Measurements from ENCODE around the gene PAX2.

PAX2 gene

DNA sequence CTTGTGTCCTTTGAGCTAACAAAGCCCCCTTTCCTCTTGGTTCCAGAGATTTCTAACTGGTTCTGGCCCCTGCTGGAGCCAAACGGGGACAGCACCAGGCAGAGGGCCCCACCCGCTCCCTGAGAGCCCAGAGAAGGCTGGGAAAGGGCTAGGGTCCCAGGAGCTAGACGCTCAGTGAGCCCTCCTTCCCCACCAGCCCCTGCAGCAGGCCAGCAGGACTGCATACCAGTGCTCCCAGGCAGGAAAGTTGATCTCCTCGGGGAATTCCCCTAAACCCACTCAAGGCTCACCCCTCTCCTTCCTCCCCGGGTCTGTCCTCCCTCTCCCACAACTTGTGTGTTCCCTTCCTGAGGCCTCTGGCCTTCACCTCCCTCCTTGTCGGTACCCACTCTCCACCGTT is 47.7 kb downstream of the PAX2 start:
- DNase-seq: no peak

DNA sequence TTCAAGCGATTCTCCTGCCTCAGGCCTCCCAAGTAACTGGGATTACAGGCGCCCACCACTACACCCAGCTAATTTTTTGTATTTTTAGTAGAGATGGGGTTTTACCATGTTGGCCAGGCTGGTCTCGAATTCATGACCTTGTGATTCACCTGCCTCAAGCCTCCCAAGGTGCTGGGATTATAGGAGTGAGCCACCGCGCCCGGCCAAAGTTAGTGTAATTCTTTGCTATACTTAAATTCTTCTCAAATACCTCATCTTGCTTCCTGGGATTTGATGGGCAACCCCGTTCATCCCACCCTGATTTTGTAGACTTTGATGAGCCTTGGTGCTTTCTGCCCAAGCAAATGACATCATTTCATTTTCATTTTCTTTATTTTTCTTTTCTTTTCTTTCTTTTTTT is 54.5 kb downstream of the PAX2 start:
- DNase-seq: no peak

DNA sequence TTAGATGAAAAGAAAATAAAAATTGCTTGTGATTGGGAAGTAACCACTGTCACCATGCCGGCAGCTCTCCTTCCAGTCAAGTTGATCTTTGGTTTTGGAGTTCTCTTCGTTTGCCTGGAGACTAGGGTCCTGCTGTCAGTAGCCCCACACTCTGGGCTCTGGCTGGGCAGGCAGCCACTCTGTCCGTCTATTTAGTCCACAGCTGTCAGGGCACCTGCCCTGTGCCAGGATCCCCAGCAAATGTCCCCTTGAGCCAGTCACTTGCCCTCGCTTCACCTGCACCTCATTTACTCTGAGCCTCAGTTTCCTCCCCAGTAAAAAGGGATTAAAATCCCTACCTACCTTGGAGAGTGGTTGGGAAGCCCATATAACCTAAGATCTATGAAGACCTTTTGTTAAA is 55.5 kb downstream of the PAX2 start:
- DNase-seq: no peak

DNA sequence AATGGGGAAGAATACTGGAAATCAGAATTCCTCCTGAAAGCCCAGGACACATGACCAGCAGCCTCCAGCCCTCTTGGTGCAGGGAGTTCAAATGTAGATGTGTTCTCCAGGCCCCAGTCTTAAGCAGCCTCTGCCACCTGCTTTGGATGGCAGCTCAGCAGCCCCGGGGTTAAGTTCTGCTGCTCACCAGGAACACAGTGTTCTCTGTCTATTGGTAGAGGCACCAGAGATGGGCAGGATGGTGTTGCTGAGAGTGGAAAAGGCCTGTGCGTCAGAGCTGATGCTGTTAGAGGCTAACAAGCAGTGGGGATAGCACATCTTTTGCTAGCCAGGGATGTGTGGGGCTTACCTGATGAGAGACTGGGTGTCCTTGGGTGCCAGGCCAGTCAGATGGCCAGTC is 56.8 kb downstream of the PAX2 start:
- no peak for DNase-seq

DNA sequence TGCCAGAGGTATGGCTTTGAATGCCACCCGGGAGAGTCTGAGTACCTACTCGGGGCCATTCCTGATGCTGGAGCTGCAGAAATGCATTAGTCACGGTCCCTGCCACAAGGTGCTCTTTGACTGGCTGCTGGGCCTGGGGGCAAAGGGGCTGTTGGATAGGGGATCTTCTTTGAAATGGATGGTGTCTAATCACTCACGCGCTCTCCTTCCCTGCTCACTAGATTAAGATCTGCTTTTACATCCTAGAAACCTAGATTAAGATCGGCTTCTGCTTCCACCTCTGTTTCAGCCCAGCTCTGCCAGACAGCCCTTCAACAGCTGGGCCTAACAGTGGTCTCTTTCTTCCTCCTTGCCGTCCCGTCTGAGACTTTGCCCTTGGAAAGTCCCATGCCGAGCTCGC is 57.2 kb downstream of the PAX2 start:
- no peak for DNase-seq

DNA sequence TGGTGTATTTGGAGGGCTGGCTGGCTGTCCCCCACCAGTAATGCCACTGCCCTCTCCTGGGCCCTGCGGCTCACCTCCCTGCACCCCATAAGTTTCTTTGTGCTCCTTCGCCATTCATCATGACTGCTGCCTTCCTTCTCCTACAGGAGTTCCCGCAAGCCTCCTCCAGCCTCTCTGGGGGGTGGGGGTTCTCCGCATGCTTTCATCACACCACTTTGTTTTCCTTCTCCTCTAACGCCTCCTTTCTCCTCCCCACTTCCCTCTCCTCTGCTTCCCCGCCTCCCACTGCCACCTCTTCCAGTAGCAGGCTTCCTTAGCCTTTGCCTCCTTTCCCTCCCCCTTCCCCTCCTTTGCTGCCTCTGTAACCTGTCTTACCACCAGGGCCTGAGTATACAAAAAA is 58.1 kb downstream of the PAX2 start:
- DNase-seq: no peak

DNA sequence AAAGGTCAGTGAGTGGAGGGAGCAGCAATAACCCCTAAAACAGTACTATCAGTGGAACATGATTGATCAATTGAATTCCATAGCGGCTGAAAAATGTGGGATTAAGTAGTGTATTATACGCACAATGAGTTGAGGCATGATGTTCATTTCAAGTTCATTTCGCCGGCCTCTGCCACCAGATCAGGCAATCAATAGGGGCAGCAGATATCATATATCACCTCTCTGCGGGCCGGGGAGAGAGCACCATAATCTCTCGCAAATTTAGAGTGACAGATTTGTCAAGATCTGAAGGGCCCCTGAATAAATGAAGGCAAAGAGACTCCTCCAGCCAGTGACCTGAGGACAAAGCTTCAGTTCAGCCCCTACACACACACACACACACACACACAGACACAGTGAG is 58.5 kb downstream of the PAX2 start:
- DNase-seq: no peak

DNA sequence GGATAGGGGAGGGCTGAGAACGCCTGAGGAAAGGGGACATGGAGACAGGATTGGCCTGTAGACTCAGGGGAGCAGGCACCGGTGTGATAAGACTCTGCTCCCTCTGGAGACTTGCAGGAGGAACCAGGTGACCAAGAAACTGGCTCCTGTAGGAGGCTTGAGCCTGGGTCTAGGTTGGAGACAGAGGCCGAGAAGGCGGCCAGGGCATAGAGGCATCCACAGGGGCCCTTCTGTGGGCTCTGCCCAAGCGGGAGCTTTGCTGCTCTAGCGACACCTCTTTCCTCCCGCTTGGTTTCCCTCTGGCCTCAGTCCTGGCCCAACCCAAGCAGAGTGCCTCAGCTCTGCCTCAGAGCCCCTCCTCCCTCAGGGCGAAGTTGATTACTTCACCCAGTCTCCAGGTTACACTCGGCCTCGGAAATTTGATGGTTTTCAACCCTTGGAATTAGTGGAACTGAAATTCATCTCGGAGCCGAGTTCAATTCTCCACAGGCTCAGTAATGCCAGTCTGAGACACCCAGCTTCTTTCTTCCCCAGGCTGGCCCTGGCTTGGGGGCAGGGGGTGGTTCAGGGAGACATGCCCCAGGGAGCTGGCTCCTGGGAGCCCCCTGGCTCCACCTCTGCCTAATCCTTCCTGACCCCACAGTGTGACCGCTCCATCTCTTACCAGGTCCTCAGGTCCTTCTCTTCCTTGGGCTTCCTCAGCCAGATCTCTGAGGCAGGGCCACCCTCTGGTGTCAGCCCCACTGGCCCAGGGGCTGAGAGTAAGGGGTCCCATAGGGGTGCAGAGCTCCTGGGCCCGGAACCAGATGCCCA is 60.4 kb downstream of the PAX2 start:
- no peak for DNase-seq

DNA sequence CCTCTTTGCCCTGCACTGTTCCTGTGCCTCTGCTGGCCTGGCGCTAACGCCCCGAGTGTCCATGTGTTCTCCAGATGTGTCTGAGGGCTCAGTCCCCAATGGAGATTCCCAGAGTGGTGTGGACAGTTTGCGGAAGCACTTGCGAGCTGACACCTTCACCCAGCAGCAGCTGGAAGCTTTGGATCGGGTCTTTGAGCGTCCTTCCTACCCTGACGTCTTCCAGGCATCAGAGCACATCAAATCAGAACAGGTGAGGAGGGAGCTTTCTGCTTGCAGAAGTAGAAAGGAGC is 60.9 kb downstream of the PAX2 start:
- no peak for DNase-seq

DNA sequence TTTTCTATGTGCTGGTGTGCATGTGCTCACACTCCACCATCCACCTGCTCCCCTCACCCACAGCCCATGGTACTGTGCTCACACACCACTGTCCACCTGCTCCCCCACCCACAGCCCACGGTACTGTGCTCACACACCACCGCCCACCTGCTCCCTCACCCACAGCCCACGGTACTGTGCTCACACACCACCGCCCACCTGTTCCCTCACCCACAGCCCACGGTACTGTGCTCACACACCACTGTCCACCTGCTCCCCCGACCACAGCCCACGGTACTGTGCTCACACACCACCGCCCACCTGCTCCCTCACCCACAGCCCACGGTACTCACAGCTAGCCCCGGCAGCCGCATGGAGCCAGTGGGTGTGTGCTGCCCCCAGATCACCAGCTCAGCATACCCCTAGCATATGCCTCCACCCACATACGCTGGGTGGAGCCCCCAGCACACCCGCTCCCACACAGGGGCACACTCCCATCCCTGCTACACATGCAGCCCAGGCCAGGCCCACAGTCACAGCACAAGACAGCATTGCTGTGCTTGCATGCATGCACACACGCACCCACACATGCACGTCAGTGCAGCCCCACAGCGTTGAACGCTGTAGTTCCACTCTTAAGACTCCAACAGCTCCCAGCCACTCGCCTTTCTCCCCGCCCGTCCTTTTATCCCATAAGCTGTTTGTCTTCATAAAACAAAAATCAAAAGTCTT is 62.0 kb downstream of the PAX2 start:
- no peak for DNase-seq

DNA sequence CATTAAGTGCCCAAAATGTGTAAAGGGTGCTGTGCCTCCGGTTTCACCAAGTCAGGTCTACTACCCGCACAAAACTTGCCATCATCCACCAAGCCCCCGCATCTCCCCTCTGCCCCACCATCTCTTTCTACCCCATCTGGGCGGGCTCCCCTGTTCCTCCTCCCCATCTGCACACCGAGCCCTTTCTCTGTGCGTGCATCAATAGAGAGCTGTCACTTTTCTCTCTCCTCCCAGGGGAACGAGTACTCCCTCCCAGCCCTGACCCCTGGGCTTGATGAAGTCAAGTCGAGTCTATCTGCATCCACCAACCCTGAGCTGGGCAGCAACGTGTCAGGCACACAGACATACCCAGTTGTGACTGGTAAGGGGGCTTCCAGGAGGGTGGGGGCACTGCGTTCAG is 63.5 kb downstream of the PAX2 start:
- no peak for DNase-seq

DNA sequence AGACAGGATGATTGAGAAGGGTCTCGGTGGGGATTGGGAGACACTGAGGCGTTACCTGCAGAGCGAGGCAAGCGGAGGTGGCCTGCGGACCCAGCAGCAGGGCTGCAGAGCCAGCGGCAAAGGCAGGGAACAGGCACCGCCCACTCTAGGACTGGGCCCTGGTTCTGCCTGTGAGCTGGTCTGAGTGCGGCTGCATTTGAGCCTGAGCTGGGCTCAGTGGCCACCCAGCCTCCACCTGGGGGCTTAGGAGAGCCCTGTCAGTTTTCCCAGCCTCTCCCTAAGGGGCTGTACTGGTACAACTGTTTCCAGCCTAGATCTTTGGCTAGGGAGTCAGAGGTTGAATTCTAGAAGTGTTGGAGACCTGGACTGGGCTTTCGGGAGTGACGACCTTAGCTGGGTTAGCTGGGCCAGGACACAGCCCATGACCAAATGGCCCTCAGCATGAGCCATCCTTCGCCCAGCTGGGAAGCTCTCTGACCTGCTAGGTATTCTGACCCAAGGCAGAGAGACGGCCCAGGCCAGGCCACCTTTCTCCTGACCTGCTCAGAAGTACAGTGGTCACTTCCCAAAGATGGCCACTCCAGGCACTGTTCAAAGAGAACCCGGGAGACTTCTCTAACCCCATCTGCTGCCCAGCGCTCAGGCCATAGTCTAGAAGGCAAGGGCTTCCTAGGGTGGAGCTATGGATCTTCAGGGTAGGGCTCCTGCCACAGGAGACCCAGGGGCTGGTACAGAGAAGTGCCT is 64.9 kb downstream of the PAX2 start:
- no peak for DNase-seq

DNA sequence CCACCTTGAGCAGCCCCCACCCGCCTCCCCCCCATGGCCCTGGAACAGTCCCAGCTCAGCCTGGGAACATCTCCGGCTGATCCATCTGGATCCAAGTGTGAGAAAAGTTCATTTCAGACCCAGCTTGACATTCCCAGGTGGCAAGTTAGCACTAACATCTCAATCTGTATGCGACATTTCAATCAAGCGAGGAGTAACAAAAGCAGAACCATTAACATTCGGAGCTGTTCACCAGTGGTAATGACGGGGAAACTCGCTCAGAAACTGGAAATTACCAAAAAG is 65.4 kb downstream of the PAX2 start:
- no peak for DNase-seq

DNA sequence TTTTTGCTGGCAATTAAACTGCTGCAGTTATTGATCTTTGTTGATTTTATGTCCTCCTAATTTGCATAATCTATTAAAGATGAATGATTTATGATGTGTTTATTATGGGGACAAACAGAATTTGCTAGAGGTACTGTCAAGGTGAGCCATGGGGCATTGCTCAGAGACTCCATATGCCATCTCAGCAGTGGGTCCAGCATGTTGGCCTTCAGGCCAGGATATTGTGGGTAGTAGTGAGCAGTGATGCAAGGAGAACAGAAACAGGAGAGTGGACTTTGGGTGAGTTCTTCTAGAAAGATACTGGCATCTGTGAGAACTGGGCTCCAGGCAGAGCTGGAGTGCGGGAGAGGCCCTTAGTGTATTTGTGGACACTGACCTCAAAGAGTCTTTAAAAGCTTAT is 65.9 kb downstream of the PAX2 start:
- DNase-seq: no peak

DNA sequence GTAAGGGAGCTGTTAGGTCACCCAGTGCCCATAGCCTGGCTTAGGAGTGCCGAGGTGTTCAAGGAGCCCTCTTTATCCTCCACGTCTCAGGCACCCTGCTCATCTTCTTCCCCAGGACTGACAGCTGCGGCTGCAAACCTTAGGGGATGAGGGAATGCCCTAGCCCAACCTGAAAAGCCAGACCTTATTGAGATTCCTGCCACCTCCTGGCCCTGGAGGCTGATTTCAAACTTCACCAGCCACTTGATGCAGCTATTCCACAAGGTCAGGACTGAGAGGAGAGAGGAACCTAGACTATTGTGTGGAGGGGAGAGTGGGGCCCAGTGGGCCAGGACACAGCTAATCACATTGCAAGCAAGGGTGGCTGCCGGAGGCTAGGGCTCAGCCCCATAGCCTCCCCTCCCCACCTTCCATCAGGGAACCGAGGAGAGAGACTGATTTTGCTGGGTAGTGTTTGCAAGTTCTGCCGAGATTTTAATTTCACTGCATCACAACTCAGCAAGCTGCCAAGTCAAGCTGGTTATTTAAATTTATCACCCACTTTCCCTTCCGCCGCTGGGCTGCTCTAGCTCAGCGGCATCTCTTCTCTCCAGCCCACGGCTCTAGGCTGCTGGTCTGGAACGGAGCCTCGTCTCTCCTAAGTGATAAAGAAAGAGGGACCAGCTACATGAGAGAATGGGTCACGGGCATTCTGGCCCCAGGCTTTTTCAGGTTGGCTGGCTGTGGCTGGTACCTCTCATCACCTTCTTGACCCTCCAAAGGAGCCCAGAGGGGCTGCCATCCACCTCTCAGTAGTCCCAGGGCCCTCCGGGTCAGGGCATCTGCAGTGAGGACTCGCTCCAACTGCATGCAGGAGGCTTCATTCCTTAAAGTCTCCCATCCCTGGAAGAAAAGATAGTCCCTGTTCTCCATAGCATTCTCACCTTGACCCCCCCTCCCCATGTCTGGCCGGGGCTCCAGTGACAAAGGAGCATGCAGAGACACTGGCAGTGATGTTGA is 66.7 kb downstream of the PAX2 start:
- DNase-seq: no peak

DNA sequence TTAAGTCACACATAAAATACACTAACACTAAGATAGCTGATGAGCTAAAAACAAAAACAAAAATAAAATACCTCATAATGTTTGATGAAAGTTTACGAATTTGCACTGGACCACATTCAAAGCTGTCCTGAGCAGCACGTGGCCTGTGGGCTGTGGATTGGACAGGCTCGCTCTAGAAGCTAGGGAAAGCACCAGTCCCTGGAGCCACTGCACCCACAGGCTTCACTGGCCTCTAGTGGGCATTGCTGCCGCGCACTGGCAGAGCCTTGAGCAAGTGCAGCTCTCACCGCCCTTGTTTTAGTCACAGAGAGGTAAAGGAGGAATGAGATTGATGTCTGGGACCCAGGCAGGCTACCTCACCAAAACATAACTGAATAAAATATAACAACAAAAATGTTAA is 67.6 kb downstream of the PAX2 start:
- DNase-seq: no peak

DNA sequence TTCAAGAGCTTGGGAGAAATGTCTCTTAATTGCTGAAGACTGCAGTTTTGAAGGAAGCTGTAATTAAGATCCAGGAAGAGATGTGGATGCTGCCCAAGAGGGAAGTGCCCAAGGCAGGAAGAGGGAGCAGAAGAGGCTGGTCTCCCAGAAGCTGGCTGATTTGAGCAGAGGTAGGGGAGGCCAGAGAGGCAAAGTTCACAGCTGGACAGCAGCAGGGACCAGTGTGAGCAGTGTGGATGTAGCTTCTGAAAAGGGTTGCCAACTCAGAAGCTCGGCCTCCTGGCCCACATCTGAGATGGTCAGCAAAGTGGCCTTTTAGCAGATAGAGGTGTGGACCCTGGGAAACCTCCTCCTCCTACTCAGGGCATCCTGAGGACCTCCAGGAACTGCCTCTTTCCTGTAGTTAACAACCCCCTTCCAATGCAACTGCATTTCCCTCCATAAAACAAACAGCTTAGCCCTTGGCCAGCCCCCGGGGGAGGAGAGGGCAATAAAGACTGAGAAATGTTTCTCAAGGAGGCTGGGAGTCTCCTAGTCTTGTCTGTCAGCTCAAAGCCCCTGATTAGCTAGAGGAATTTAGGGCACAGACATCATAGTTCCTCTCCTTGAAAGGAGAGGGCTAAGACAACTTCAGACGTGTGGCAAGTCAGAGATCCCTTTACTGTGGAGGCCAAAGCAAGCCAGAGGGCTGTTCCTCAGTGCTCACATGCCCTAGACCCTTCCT is 69.5 kb downstream of the PAX2 start:
- DNase-seq: no peak

DNA sequence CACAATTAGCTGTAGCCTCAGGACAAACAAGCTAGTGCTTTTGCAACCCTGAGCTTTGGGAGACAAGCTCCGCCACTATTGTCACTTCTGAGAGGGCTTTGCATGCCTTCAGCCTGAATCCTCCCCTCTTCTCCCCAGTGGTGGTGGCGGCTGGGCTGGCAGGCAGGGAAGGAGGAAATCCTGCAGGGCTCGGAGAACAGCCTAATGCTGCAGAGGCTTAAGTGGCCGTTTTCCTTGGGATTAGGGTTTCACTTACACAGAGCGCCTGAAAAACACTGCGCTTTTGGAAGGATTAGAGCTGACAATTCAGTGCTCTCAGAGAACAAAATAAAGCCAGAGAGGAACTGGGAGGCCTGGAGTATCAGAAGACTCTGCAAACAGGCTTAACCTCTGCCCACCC is 71.3 kb downstream of the PAX2 start:
- no peak for DNase-seq

DNA sequence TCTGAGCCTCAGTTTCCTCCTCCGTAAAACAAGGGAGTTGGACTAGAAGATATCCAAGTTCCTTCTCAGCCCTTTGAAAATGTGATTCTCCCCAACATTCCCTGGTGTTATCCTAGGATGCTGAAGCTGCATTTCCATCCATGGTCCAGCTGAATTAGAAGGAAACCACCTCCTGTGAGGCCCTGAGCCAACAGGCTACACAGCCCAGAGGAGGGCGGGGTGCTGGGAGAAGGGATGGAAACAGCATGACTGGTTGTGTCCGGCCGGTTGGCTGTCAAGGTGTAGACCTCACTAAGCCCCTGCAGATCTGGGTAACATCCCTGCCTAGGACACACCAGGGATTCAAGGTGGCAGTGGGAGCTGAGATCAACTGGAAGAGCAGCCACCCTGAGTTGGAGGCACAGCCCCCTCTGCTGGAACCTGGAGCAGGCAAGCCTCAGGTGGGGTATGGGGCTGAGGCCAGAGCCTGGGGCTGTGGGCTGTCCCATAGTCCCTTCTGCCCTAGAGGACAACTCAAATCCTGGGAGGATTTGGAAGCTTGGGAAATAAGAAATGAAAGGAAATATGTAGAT is 72.0 kb downstream of the PAX2 start:
- no peak for DNase-seq

DNA sequence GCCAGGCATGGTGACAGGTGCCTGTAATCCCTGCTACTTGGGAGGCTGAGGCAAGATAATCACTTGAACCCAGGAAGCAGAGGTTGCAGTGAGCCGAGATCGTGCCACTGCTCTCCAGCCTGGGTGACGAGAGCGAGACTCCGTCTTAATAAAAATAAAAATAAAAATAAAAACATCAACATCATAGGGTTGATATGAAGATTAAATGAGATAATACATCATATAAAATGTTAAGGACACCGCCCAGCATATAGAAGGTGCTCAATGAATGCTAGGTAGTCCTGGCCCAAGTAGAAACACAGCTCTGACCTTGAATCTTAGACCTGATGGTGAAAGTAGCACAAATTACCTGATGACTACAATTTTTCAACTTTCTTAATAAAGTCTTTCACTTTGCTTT is 74.0 kb downstream of the PAX2 start:
- DNase-seq: no peak

DNA sequence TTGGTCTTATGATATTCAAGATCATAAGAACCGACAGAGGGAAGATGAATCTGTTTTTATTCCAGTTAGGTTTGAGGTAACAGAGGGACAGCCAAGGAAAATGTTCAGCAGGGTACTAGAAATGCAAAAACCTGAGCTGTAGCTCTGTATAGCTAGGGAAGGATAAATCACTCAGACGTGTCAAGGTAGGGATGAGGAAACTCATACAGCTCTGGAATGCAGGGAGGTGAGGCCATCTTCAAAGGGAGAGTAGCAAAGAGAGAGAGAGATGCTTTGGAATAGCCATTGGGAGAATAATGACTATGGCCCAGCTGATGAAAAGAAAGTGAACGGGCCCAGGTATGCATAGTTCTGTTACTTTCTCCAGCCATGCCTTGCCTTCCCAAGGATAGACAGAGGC is 77.8 kb downstream of the PAX2 start:
- DNase-seq: no peak

DNA sequence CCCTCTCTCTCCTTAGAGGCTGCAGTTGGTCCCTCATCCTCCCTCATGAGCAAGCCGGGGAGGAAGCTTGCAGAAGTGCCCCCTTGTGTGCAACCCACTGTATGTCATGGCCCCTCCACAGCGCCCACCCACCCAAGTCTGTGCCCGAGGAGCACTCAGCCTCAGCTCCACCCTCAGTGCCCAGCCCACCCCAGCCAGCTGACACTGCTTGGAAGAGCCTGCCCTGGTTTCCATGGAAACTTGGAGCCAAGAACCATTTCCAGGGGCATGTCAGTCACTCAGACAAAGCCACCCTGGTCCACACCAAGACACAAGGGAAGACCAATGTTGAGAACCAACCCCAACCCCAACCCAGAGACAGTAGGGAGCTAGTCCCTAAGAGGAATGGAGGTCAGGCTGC is 79.5 kb downstream of the PAX2 start:
- no peak for DNase-seq

Data from NCI-H2081 (cell line).